Measurements from ENCODE around the gene KDM2B.

Gene KDM2B

GRCh38 chr12:121571920-121572319 is 8.9 kb downstream of the KDM2B start:
- Histone ChIP-seq H3K9me3 (ENCODE audit: control insufficient read depth, insufficient read depth, low read length) (no peaks in the 10 kb centered on the region), H3K27me3 (ENCODE audit: control insufficient read depth, low read length) (no peaks in the 10 kb centered on the region), H3K4me1 (ENCODE audit: control insufficient read depth, low read length) (peaks cover 12% of the 10 kb centered on the region), H3K36me3 (ENCODE audit: control insufficient read depth, low read length) (peaks cover 25% of the 10 kb centered on the region), H4K20me1 (ENCODE audit: control insufficient read depth, insufficient read depth, low read depth, low read length) (no peaks in the 10 kb centered on the region), H3K9me2 (replicated peaks; ENCODE audit: control insufficient read depth, low read length) (no peaks in the 10 kb centered on the region), H3K4me2 (ENCODE audit: low read length) (no peak overlapping the region), H3K79me2 (ENCODE audit: control insufficient read depth, low read length) (no peaks in the 10 kb centered on the region), H3K4me3 (ENCODE audit: low read length) (no peak overlapping the region), H3F3A (ENCODE audit: control insufficient read depth, insufficient read depth) (no peaks in the 10 kb centered on the region), H3K27ac (ENCODE audit: low read depth, low read length) (no peak overlapping the region)
- no peak for TF ChIP-seq EZH2phosphoT487 (IDR thresholded peaks at IDR 0.05; ENCODE audit: borderline replicate concordance, low read length)
- TF ChIP-seq, protein P1, sequence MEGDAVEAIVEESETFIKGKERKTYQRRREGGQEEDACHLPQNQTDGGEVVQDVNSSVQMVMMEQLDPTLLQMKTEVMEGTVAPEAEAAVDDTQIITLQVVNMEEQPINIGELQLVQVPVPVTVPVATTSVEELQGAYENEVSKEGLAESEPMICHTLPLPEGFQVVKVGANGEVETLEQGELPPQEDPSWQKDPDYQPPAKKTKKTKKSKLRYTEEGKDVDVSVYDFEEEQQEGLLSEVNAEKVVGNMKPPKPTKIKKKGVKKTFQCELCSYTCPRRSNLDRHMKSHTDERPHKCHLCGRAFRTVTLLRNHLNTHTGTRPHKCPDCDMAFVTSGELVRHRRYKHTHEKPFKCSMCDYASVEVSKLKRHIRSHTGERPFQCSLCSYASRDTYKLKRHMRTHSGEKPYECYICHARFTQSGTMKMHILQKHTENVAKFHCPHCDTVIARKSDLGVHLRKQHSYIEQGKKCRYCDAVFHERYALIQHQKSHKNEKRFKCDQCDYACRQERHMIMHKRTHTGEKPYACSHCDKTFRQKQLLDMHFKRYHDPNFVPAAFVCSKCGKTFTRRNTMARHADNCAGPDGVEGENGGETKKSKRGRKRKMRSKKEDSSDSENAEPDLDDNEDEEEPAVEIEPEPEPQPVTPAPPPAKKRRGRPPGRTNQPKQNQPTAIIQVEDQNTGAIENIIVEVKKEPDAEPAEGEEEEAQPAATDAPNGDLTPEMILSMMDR (IDR thresholded peaks at IDR 0.05; ENCODE audit: low read depth, low read length, poor library complexity, severe bottlenecking): no peak

DNA sequence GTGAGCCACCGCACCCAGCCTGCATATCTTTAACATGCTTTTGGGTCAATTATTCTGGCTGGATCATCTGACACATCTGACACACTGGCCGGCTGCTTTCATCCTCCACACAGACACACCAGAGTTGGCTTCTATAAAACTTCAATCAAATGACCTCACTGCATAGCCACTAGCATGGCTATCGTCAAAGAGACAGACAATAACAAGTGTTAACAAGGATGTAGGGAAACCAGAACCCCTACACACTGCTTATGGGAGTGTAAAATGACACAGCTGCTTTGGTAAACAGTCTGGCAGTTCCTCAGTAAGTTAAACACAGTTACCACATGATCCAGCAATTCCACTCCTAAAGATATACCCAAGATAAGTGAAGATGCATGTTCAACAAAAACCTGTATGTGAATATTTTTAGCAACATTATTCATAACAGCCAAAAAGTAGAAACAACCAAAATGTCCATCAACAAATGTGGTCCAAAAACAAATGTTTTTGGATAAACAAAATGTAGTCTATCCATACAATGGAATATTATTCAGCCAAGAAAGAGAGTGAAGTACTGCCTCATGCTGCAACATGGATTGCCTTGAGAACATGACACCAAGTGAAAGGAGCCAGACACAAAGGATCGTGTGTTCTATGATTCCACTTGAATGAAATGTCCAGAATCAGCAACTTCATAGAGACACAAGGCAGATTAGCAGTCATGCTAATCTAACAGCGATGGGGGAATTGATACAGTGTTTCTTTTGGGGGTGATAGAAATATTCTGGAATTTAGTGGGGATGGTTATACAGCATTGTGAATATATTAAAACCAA is 10.1 kb downstream of the KDM2B start:
- Histone ChIP-seq H3K9me2 (replicated peaks; ENCODE audit: control insufficient read depth, low read length) (no peaks in the 10 kb centered on the region), H3K27me3 (ENCODE audit: control insufficient read depth, low read length) (no peaks in the 10 kb centered on the region), H3K4me3 (ENCODE audit: low read length) (no peak overlapping the region), H3K36me3 (ENCODE audit: control insufficient read depth, low read length) (peaks cover 19% of the 10 kb centered on the region), H3K4me2 (ENCODE audit: low read length) (no peak overlapping the region), H3K9me3 (ENCODE audit: control insufficient read depth, insufficient read depth, low read length) (no peaks in the 10 kb centered on the region), H3K27ac (ENCODE audit: low read depth, low read length) (no peak overlapping the region), H3K4me1 (ENCODE audit: control insufficient read depth, low read length) (peaks cover 12% of the 10 kb centered on the region), H3F3A (ENCODE audit: control insufficient read depth, insufficient read depth) (no peaks in the 10 kb centered on the region), H4K20me1 (ENCODE audit: control insufficient read depth, insufficient read depth, low read depth, low read length) (no peaks in the 10 kb centered on the region), H3K79me2 (ENCODE audit: control insufficient read depth, low read length) (no peaks in the 10 kb centered on the region)
- no peak for TF ChIP-seq EZH2phosphoT487 (IDR thresholded peaks at IDR 0.05; ENCODE audit: borderline replicate concordance, low read length)
- TF ChIP-seq, protein P1 (IDR thresholded peaks at IDR 0.05; ENCODE audit: low read depth, low read length, poor library complexity, severe bottlenecking): no peak

GRCh38 chr12:121568971-121569751 is 11.7 kb downstream of the KDM2B start:
- Histone ChIP-seq H4K20me1 (ENCODE audit: control insufficient read depth, insufficient read depth, low read depth, low read length) (no peaks in the 10 kb centered on the region), H3K9me2 (replicated peaks; ENCODE audit: control insufficient read depth, low read length) (no peaks in the 10 kb centered on the region), H3K4me2 (ENCODE audit: low read length) (peak overlapping the region; percentile 39; the same call in 1 of the 2 replicates), H3F3A (ENCODE audit: control insufficient read depth, insufficient read depth) (no peaks in the 10 kb centered on the region; the same call in 1 of the 2 replicates), H3K4me3 (ENCODE audit: low read length) (no peak overlapping the region), H3K27ac (ENCODE audit: low read depth, low read length) (no peak overlapping the region), H3K4me1 (ENCODE audit: control insufficient read depth, low read length) (peaks cover 12% of the 10 kb centered on the region), H3K36me3 (ENCODE audit: control insufficient read depth, low read length) (peaks cover 4% of the 10 kb centered on the region), H3K9me3 (ENCODE audit: control insufficient read depth, insufficient read depth, low read length) (no peaks in the 10 kb centered on the region), H3K79me2 (ENCODE audit: control insufficient read depth, low read length) (no peaks in the 10 kb centered on the region), H3K27me3 (ENCODE audit: control insufficient read depth, low read length) (no peaks in the 10 kb centered on the region)
- TF ChIP-seq, protein P1 (IDR thresholded peaks at IDR 0.05; ENCODE audit: low read depth, low read length, poor library complexity, severe bottlenecking): no peak
- TF ChIP-seq EZH2phosphoT487 (IDR thresholded peaks at IDR 0.05; ENCODE audit: borderline replicate concordance, low read length): no peak

Data from DOHH2 (cell line).